ENCODE data around the gene CPA4. TPM values are rescaled to one million over a fixed set of nuclear protein-coding genes. Genes with fewer than 3 reads are reported as not detected.

Gene CPA4
- total and polyA plus RNA-seq, 2 of the 13 experiments (the other 11 are each of a cell fraction or from before 2014, with no cell fraction given), result 0.20 to 0.22 TPM

- TF ChIP-seq, protein P1, sequence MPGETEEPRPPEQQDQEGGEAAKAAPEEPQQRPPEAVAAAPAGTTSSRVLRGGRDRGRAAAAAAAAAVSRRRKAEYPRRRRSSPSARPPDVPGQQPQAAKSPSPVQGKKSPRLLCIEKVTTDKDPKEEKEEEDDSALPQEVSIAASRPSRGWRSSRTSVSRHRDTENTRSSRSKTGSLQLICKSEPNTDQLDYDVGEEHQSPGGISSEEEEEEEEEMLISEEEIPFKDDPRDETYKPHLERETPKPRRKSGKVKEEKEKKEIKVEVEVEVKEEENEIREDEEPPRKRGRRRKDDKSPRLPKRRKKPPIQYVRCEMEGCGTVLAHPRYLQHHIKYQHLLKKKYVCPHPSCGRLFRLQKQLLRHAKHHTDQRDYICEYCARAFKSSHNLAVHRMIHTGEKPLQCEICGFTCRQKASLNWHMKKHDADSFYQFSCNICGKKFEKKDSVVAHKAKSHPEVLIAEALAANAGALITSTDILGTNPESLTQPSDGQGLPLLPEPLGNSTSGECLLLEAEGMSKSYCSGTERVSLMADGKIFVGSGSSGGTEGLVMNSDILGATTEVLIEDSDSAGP (CRISPR knock-in tag; IDR thresholded peaks at IDR 0.05; ENCODE audit: borderline replicate concordance), result peak; percentile 53
- TF ChIP-seq MAX (IDR thresholded peaks at IDR 0.05), result 0 out of 2 replicates have a peak, but pooled peaks have one; percentile 33
- TF ChIP-seq SAP130 (CRISPR knock-in tag; IDR thresholded peaks at IDR 0.05; ENCODE audit: low read depth), result peak; percentile 53; the same call in 1 of the 2 replicates
- peak; percentile 76 for TF ChIP-seq ELF1 (CRISPR knock-in tag; IDR thresholded peaks at IDR 0.05)
- TF ChIP-seq RXRA (CRISPR knock-in tag; IDR thresholded peaks at IDR 0.05), result peak; percentile 84
- peak; percentile 79 for TF ChIP-seq TCF7 (IDR thresholded peaks at IDR 0.05; ENCODE audit: low read depth)
- no peak for TF ChIP-seq ZNF839 (CRISPR knock-in tag; IDR thresholded peaks at IDR 0.05; ENCODE audit: borderline replicate concordance)
- no peak for TF ChIP-seq NBN (conservative IDR thresholded peaks at IDR 0.05)
- peak; percentile 23; the same call in 1 of the 2 replicates for TF ChIP-seq ERF (CRISPR knock-in tag; IDR thresholded peaks at IDR 0.05)
- TF ChIP-seq ZBTB44 (CRISPR knock-in tag; IDR thresholded peaks at IDR 0.05), result no peak
- no peak for TF ChIP-seq KLF6 (CRISPR knock-in tag; IDR thresholded peaks at IDR 0.05)
- no peak for TF ChIP-seq ZNF496 (CRISPR knock-in tag; IDR thresholded peaks at IDR 0.05; ENCODE audit: insufficient replicate concordance)
- TF ChIP-seq, protein P2, sequence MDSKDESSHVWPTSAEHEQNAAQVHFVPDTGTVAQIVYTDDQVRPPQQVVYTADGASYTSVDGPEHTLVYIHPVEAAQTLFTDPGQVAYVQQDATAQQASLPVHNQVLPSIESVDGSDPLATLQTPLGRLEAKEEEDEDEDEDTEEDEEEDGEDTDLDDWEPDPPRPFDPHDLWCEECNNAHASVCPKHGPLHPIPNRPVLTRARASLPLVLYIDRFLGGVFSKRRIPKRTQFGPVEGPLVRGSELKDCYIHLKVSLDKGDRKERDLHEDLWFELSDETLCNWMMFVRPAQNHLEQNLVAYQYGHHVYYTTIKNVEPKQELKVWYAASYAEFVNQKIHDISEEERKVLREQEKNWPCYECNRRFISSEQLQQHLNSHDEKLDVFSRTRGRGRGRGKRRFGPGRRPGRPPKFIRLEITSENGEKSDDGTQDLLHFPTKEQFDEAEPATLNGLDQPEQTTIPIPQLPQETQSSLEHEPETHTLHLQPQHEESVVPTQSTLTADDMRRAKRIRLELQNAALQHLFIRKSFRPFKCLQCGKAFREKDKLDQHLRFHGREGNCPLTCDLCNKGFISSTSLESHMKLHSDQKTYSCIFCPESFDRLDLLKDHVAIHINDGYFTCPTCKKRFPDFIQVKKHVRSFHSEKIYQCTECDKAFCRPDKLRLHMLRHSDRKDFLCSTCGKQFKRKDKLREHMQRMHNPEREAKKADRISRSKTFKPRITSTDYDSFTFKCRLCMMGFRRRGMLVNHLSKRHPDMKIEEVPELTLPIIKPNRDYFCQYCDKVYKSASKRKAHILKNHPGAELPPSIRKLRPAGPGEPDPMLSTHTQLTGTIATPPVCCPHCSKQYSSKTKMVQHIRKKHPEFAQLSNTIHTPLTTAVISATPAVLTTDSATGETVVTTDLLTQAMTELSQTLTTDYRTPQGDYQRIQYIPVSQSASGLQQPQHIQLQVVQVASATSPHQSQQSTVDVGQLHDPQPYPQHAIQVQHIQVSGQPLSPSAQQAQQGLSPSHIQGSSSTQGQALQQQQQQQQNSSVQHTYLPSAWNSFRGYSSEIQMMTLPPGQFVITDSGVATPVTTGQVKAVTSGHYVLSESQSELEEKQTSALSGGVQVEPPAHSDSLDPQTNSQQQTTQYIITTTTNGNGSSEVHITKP (CRISPR knock-in tag; IDR thresholded peaks at IDR 0.05; ENCODE audit: low read depth), result peak; percentile 77
- TF ChIP-seq POLR2AphosphoS2 (IDR thresholded peaks at IDR 0.05; ENCODE audit: low read depth, low read length), result no peak
- TF ChIP-seq ZNF652 (CRISPR knock-in tag; IDR thresholded peaks at IDR 0.05; ENCODE audit: borderline replicate concordance, low read depth), result no peak
- TF ChIP-seq NKX3-1 (CRISPR knock-in tag; IDR thresholded peaks at IDR 0.05), result no peak
- TF ChIP-seq NR2C2 (CRISPR knock-in tag; IDR thresholded peaks at IDR 0.05; ENCODE audit: borderline replicate concordance), result no peak
- TF ChIP-seq ZNF607 (CRISPR knock-in tag; IDR thresholded peaks at IDR 0.05; ENCODE audit: borderline replicate concordance), result no peak
- no peak for TF ChIP-seq ZNF225 (CRISPR knock-in tag; IDR thresholded peaks at IDR 0.05)
- TF ChIP-seq ZBTB2 (CRISPR knock-in tag; IDR thresholded peaks at IDR 0.05; ENCODE audit: low read depth), result no peak
- TF ChIP-seq, protein P3, sequence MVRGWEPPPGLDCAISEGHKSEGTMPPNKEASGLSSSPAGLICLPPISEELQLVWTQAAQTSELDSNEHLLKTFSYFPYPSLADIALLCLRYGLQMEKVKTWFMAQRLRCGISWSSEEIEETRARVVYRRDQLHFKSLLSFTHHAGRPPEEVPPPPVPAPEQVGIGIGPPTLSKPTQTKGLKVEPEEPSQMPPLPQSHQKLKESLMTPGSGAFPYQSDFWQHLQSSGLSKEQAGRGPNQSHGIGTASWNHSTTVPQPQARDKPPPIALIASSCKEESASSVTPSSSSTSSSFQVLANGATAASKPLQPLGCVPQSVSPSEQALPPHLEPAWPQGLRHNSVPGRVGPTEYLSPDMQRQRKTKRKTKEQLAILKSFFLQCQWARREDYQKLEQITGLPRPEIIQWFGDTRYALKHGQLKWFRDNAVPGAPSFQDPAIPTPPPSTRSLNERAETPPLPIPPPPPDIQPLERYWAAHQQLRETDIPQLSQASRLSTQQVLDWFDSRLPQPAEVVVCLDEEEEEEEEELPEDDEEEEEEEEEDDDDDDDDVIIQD (CRISPR knock-in tag; IDR thresholded peaks at IDR 0.05; ENCODE audit: low read depth), result peak; percentile 22; the same call in 1 of the 2 replicates
Measured at GRCh38 chr7:130369110-130369711, 76.2 kb downstream of the CPA4 start (continued).
